A549 (cell line): ENCODE results near the gene GIT2. TPM values are rescaled to one million over a fixed set of nuclear protein-coding genes. Genes with fewer than 3 reads are reported as not detected.
A peak's percentile ranks its signal among the peaks of the same experiment; 100 is the strongest.

Experiments
- ATAC-seq, 2 experiments: fragments of 200-7000 bp in 1 of 2; fragments of >200 bp in 1 of 2; cut with Nextera tagmentation in 1 of 2; cut with Tn5 transposase in 1 of 2; 3 replicates each; pipeline versions ENCODE4 v1.8.0 to v1.9.1; 2018 to 2020; ENCODE audit warnings: mild to moderate bottlenecking in 1 of 2, moderate library complexity in 1 of 2
- CTCF ChIA-PET: fragments of 300-600 bp; sonication (Branson Sonifier 250); formaldehyde crosslinking; extraction: SDS; loops from one replicate; lab custom pipeline; 2021; ENCODE audit warnings: antibody characterized with exemption, inconsistent platforms; lab: Yijun Ruan, JAX
- POLR2A ChIA-PET: fragments of 350-600 bp; formaldehyde crosslinking; extraction: SDS; loops from one replicate; lab custom pipeline; 2021; ENCODE audit warnings: antibody characterized with exemption, inconsistent platforms; lab: Yijun Ruan, JAX
- DNase-seq, 2 experiments: peaks; one replicate each; pipeline versions ENCODE4 v3.0.0 to v3.0.0-alpha.2; 2011 to 2016; ENCODE audit warnings: low read depth in 1 of 2, low spot score in 1 of 2
- FAIRE-seq: peaks from 2 replicates; lab custom pipeline; 2011; peaks lifted over from hg19 to GRCh38; lab: Jason Lieb, UNC
- H3K27ac ChIP-seq, 2 experiments: fragments of >200 bp; sonication (Bioruptor Twin); formaldehyde crosslinking; 3 replicates each; pipeline ENCODE4 v1.5.1; 2016 to 2017
- H3K4me1 ChIP-seq: fragments of >200 bp; sonication (Bioruptor Twin); formaldehyde crosslinking; 3 replicates; pipeline ENCODE4 v1.6.1; 2016
- H3K4me2 ChIP-seq: fragments of >200 bp; sonication (Bioruptor Twin); formaldehyde crosslinking; 3 replicates; pipeline ENCODE4 v1.6.1; 2016
- H3K4me3 ChIP-seq: fragments of >200 bp; sonication (Bioruptor Twin); formaldehyde crosslinking; 3 replicates; pipeline ENCODE4 v1.5.1; 2016
- H3K9me3 ChIP-seq: fragments of >200 bp; sonication (Bioruptor Twin); formaldehyde crosslinking; 3 replicates; pipeline ENCODE4 v1.6.1; 2016
- CEBPB ChIP-seq, 2 experiments: fragments of >200 bp in 1 of 2; sonication (Bioruptor Twin) in 1 of 2; formaldehyde crosslinking in 1 of 2; IDR thresholded peaks; 2 replicates each; pipeline ENCODE4 v1.6.1; 2012 to 2016
- HOXB5 ChIP-seq: fragments of 250-450 bp; sonication (Bioruptor Pico); IDR thresholded peaks from 2 replicates; pipeline ENCODE4 v1.5.0; 2020; ENCODE audit warnings: mild to moderate bottlenecking, moderate library complexity
- JUN ChIP-seq, 2 experiments: fragments of >200 bp; sonication (Bioruptor Twin); formaldehyde crosslinking; IDR thresholded peaks; 2 replicates in 1 of 2; 3 replicates in 1 of 2; pipeline ENCODE4 v1.6.1; 2016 to 2017
- KDM1A ChIP-seq: fragments of 200-600 bp; sonication (generic); IDR thresholded peaks from 2 replicates; pipeline ENCODE4 v1.6.1; 2016; ENCODE audit warnings: low read depth, mild to moderate bottlenecking
- PHF8 ChIP-seq: fragments of 200-600 bp; sonication (generic); IDR thresholded peaks from 2 replicates; pipeline ENCODE4 v1.6.1; 2016; ENCODE audit warnings: low read depth, mild to moderate bottlenecking, antibody characterized with exemption, moderate library complexity, borderline replicate concordance
- POLR2A ChIP-seq: IDR thresholded peaks from 2 replicates; pipeline ENCODE4 v1.6.1; 2012; ENCODE audit warnings: mild to moderate bottlenecking, low read length
- RARB ChIP-seq: fragments of 250-450 bp; sonication (Bioruptor Pico); IDR thresholded peaks from 2 replicates; pipeline ENCODE4 v1.8.0; 2021; ENCODE audit warnings: mild to moderate bottlenecking, moderate library complexity
- RFX5 ChIP-seq: fragments of 450-650 bp; IDR thresholded peaks from 2 replicates; pipeline ENCODE4 v1.7.1; 2014; ENCODE audit warnings: antibody characterized with exemption, mild to moderate bottlenecking, moderate library complexity
- SMC3 ChIP-seq: fragments of >200 bp; sonication (Bioruptor Twin); formaldehyde crosslinking; IDR thresholded peaks from 3 replicates; pipeline ENCODE4 v1.6.1; 2018; ENCODE audit warnings: inconsistent platforms
- SREBF2 ChIP-seq: fragments of 450-650 bp; IDR thresholded peaks from 2 replicates; pipeline ENCODE4 v1.6.1; 2014; ENCODE audit warnings: mild to moderate bottlenecking, moderate library complexity
- WGBS: methylation state at CpG from one replicate; pipeline ENCODE4 v1.1.6; 2017; ENCODE audit errors: missing lambda C conversion rate; 5-methylcytosine and 5-hydroxymethylcytosine counted together
- polyA plus RNA-seq, 4 experiments: library from polyadenylated mRNA; depleted of rRNA in 3 of 4; stranded (reverse); fragments of >200 nt; fragmentation: RNase III in 1 of 4; extraction: RNeasy Plus Mini Kit Qiagen cat#74134 plus additional on column Dnase treatment in 1 of 4; gene quantifications; 2 replicates in 3 of 4; 3 replicates in 1 of 4; pipeline ENCODE4 v1.2.3, GENCODE V29; 2011 to 2017
- TF ChIP-seq, protein P1 (sequence below): IDR thresholded peaks from 2 replicates; pipeline ENCODE4 v1.6.1; 2012; ENCODE audit warnings: low read depth, borderline replicate concordance
- TF ChIP-seq, protein P2 (sequence below): fragments of 200-600 bp; sonication (generic); IDR thresholded peaks from 2 replicates; pipeline ENCODE4 v1.6.1; 2016; ENCODE audit warnings: antibody characterized with exemption, mild to moderate bottlenecking, moderate library complexity
- TF ChIP-seq, protein P3 (sequence below): fragments of >200 bp; sonication (Bioruptor Twin); formaldehyde crosslinking; IDR thresholded peaks from 3 replicates; pipeline ENCODE4 v1.6.1; 2016
- TF ChIP-seq, protein P4 (sequence below): fragments of >200 bp; sonication (Bioruptor Twin); formaldehyde crosslinking; IDR thresholded peaks from 2 replicates; pipeline ENCODE4 v1.6.1; 2016
- TF ChIP-seq, protein P5 (sequence below): IDR thresholded peaks from 2 replicates; pipeline ENCODE4 v1.6.1; 2012
- TF ChIP-seq, protein P6 (sequence below): fragments of >200 bp; sonication (Bioruptor Twin); formaldehyde crosslinking; IDR thresholded peaks from 3 replicates; pipeline ENCODE4 v1.5.1; 2016
- TF ChIP-seq, protein P7 (sequence below): fragments of 250-450 bp; sonication (Bioruptor Pico); IDR thresholded peaks from 2 replicates; pipeline ENCODE4 v1.5.0; 2021; ENCODE audit warnings: mild to moderate bottlenecking, moderate library complexity, borderline replicate concordance

Gene GIT2
- polyA plus RNA-seq, 2 of the 4 experiments (the other 2 are of a cell fraction), result 18.5 to 38.0 TPM

DNA sequence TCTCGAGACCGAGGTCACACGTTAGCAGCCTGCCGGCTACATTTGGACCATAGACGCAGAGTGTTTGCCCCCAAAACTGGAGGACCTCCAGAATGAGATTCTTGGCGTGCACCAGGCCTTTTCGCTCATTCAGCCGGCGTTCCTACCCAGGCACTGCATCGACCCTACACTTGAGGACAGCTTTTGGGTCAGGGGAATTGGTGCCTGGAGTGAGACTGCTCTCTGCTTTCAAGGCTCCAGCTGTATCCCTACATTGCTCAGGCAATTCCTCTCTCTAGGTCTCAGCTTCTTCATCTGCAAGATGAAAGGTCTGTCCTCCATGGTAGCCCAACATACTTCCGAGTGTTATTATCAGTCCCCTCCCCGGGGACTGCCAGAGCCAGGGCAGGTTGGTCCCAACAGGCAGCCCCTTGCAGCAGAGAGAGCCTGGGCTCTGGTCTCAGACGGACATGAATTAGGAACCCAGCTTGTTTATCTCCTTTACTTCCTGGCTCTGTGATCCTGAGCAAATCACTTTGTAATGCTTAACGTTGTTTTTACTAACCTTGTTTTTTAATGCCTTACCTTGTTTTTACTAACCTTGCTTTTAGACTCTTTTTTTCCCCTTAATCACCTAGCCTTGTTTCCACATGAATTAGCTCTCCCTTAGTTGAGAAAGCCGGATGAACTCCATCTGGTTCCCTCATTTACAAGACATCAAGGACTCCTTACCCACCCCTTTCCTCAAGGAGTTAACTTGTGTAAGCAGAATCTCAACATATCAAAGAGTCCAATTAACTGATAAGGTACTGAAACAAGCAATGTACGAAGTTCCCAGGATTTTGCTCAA lies 95.2 kb downstream of the GIT2 start:
- peak; percentile 28 for FAIRE-seq
- Histone ChIP-seq H3K4me3 (peak overlapping the region; percentile 69), H3K27ac (peak overlapping the region; percentile 93 to 95), H3K9me3 (no peaks in the 10 kb centered on the region)
- CTCF ChIA-PET, result interaction anchor here (0.6 to 3.3 kb wide), 12 partner anchors 10 to 286 kb away, joined by 3 to 12 read pairs (median 4); partner anchors contain the start of gene GLTP
- TF ChIP-seq, protein P1, sequence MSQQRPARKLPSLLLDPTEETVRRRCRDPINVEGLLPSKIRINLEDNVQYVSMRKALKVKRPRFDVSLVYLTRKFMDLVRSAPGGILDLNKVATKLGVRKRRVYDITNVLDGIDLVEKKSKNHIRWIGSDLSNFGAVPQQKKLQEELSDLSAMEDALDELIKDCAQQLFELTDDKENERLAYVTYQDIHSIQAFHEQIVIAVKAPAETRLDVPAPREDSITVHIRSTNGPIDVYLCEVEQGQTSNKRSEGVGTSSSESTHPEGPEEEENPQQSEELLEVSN, result no peak
- TF ChIP-seq KDM1A (no peak), RARB (CRISPR knock-in tag) (no peak), HOXB5 (CRISPR knock-in tag) (no peak)
- TF ChIP-seq, protein P2, sequence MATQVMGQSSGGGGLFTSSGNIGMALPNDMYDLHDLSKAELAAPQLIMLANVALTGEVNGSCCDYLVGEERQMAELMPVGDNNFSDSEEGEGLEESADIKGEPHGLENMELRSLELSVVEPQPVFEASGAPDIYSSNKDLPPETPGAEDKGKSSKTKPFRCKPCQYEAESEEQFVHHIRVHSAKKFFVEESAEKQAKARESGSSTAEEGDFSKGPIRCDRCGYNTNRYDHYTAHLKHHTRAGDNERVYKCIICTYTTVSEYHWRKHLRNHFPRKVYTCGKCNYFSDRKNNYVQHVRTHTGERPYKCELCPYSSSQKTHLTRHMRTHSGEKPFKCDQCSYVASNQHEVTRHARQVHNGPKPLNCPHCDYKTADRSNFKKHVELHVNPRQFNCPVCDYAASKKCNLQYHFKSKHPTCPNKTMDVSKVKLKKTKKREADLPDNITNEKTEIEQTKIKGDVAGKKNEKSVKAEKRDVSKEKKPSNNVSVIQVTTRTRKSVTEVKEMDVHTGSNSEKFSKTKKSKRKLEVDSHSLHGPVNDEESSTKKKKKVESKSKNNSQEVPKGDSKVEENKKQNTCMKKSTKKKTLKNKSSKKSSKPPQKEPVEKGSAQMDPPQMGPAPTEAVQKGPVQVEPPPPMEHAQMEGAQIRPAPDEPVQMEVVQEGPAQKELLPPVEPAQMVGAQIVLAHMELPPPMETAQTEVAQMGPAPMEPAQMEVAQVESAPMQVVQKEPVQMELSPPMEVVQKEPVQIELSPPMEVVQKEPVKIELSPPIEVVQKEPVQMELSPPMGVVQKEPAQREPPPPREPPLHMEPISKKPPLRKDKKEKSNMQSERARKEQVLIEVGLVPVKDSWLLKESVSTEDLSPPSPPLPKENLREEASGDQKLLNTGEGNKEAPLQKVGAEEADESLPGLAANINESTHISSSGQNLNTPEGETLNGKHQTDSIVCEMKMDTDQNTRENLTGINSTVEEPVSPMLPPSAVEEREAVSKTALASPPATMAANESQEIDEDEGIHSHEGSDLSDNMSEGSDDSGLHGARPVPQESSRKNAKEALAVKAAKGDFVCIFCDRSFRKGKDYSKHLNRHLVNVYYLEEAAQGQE, result no peak
- TF ChIP-seq, all 56 proteins: peak for 0
- ATAC-seq (peak; percentile 36 to 65; a peak in 5 of 6 replicates), DNase-seq (peak in 1 of 2 experiments; percentile 43)
- 14% methylated on average over 16 of the region's 16 CpGs for WGBS
- peaks cover 5% of the 10 kb centered on the region; the same call in 1 of the 3 replicates for H3K4me1 ChIP-seq
- peak overlapping the region; percentile 95 for H3K4me2 ChIP-seq
- POLR2A ChIA-PET, result interaction anchor here (1.2 kb wide), 1 partner anchor 13 kb away, joined by 4 read pairs; no protein-coding TSS in a partner anchor

DNA sequence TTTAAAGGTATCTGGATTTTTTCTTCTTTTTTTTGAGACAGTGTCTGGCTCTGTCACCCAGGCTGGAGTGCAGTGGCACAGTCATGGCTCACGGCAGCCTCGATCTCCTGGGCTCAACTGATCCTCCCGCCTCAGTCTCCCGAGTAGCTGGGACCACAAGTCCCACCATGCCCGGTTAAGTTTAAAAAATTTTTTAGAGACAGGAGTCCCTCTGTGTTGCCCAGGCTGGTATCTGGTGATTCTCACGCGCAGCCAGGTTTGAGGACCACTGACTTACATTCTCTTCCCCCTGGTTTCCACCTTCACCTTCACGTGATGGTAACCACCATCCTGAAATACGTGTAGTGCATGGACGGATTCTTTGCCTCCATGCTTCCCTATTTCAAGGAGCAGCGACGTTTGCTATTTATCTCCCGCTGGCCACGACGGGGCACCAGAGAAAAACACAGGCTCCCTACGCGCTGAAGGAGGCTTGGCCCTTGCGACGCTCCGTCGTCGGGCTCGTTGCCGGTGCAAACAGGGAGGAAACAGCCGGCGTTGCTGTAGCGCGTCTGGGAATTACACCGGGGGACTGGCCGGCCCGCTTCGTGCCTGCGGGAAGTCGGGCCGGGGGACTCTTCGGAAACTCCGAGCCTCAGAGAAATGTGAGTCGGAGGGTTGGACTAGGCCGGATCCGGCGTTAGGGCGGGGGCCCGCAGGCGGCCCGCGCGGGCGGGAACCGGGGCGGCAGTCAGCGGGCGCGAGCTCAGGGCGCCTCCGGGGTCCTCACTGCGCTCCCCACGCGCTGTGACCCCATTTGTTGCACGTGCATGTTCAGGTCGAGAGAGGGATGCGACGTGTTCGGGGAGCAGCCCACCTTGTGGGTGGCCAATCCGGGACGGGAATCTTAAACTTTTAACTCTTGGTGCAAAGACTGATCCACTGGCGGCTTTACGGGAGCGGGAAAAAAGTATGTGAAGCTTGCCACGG lies 96.1 kb downstream of the GIT2 start, which contains the start of gene TCHP:
Gene TCHP, plus strand, starts transcription at position 492 of the 969 bp plus-strand sequence. CDS start 2,753 bp downstream, outside the sequence.
- peak within 1 kb of the TSS; percentile 93 to 95 for H3K27ac ChIP-seq
- peaks cover 5% of the 10 kb centered on the region; the same call in 1 of the 3 replicates for H3K4me1 ChIP-seq
- FAIRE-seq (peak; percentile 87), DNase-seq (peak; percentile 90 to 92), ATAC-seq (peak; percentile 91)
- 2% methylated on average over 50 of the region's 69 CpGs for WGBS
- ChIA-PET POLR2A (interaction anchor here (1.2 kb wide), 1 partner anchor 12 kb away, joined by 4 read pairs; no protein-coding TSS in a partner anchor), CTCF (interaction anchor here (0.6 to 3.3 kb wide), 11 partner anchors 9 to 287 kb away, joined by 3 to 12 read pairs (median 5); partner anchors contain the start of gene GLTP)
- peak within 1 kb of the TSS; percentile 69 for H3K4me3 ChIP-seq
- H3K9me3 ChIP-seq, result no peaks in the 10 kb centered on the region
- peak within 1 kb of the TSS; percentile 95 for H3K4me2 ChIP-seq
- TF ChIP-seq KDM1A (no peak), HOXB5 (CRISPR knock-in tag) (0 out of 2 replicates have a peak, but pooled peaks have one; percentile 37), SREBF2 (no peak), SMC3 (peak; percentile 49), JUN (IDR thresholded peaks at IDR 0.05) (peak; percentile 43 to 85; a peak in 3 of 5 replicates), POLR2A (peak; percentile 55), RFX5 (peak; percentile 25; the same call in 1 of the 2 replicates), PHF8 (peak; percentile 83), CEBPB (IDR thresholded peaks at IDR 0.05) (peak in 1 of 2 experiments; percentile 23; a peak in 1 of 4 replicates)
- TF ChIP-seq, protein P3, sequence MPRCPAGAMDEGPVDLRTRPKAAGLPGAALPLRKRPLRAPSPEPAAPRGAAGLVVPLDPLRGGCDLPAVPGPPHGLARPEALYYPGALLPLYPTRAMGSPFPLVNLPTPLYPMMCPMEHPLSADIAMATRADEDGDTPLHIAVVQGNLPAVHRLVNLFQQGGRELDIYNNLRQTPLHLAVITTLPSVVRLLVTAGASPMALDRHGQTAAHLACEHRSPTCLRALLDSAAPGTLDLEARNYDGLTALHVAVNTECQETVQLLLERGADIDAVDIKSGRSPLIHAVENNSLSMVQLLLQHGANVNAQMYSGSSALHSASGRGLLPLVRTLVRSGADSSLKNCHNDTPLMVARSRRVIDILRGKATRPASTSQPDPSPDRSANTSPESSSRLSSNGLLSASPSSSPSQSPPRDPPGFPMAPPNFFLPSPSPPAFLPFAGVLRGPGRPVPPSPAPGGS, result peak; percentile 67; the same call in 2 of the 3 replicates
- TF ChIP-seq, protein P4, sequence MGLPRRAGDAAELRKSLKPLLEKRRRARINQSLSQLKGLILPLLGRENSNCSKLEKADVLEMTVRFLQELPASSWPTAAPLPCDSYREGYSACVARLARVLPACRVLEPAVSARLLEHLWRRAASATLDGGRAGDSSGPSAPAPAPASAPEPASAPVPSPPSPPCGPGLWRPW, result no peak
- TF ChIP-seq, protein P5, sequence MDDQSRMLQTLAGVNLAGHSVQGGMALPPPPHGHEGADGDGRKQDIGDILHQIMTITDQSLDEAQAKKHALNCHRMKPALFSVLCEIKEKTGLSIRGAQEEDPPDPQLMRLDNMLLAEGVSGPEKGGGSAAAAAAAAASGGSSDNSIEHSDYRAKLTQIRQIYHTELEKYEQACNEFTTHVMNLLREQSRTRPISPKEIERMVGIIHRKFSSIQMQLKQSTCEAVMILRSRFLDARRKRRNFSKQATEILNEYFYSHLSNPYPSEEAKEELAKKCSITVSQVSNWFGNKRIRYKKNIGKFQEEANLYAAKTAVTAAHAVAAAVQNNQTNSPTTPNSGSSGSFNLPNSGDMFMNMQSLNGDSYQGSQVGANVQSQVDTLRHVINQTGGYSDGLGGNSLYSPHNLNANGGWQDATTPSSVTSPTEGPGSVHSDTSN, result peak; percentile 66; the same call in 1 of the 2 replicates
- TF ChIP-seq, protein P6, sequence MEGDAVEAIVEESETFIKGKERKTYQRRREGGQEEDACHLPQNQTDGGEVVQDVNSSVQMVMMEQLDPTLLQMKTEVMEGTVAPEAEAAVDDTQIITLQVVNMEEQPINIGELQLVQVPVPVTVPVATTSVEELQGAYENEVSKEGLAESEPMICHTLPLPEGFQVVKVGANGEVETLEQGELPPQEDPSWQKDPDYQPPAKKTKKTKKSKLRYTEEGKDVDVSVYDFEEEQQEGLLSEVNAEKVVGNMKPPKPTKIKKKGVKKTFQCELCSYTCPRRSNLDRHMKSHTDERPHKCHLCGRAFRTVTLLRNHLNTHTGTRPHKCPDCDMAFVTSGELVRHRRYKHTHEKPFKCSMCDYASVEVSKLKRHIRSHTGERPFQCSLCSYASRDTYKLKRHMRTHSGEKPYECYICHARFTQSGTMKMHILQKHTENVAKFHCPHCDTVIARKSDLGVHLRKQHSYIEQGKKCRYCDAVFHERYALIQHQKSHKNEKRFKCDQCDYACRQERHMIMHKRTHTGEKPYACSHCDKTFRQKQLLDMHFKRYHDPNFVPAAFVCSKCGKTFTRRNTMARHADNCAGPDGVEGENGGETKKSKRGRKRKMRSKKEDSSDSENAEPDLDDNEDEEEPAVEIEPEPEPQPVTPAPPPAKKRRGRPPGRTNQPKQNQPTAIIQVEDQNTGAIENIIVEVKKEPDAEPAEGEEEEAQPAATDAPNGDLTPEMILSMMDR, result peak; percentile 38; the same call in 2 of the 3 replicates
- TF ChIP-seq, protein P1, result no peak; the same call in none of the 2 replicates
- TF ChIP-seq, protein P7, sequence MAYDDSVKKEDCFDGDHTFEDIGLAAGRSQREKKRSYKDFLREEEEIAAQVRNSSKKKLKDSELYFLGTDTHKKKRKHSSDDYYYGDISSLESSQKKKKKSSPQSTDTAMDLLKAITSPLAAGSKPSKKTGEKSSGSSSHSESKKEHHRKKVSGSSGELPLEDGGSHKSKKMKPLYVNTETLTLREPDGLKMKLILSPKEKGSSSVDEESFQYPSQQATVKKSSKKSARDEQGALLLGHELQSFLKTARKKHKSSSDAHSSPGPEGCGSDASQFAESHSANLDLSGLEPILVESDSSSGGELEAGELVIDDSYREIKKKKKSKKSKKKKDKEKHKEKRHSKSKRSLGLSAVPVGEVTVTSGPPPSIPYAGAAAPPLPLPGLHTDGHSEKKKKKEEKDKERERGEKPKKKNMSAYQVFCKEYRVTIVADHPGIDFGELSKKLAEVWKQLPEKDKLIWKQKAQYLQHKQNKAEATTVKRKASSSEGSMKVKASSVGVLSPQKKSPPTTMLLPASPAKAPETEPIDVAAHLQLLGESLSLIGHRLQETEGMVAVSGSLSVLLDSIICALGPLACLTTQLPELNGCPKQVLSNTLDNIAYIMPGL (CRISPR knock-in tag), result 0 out of 2 replicates have a peak, but pooled peaks have one; percentile 66
